ENCODE data around the gene POLR2J.
"Not testable (repeated sequence)": the region's sequence is repeated elsewhere in the genome, so short reads cannot be mapped to it uniquely, and the experiment has no call there.

The POLR2J gene

GRCh38 chr7:102479209-102479584 lies 475 bp upstream of the POLR2J start:
- not testable (repeated sequence) for H2AFZ ChIP-seq (ENCODE audit: low read depth, low read length); H3K27me3 ChIP-seq (ENCODE audit: insufficient read depth, low read length); H3K4me1 ChIP-seq (ENCODE audit: insufficient read depth, low read length); H3K36me3 ChIP-seq (ENCODE audit: insufficient read depth, low read length); H3K9me3 ChIP-seq (ENCODE audit: low read length)
- H3K4me3 ChIP-seq (ENCODE audit: low read length) = peak overlapping the region; percentile 36

- peaks cover 27% of the 10 kb centered on the region for H3K36me3 ChIP-seq (ENCODE audit: insufficient read depth, low read length)
- not testable (repeated sequence) for H3K27me3 ChIP-seq (ENCODE audit: insufficient read depth, low read length); H3K4me3 ChIP-seq (ENCODE audit: low read length); H3K4me1 ChIP-seq (ENCODE audit: insufficient read depth, low read length); H2AFZ ChIP-seq (ENCODE audit: low read depth, low read length); H3K9me3 ChIP-seq (ENCODE audit: low read length)
Measured at GRCh38 chr7:102474736-102475435, 3.8 kb downstream of the POLR2J start.

GRCh38 chr7:102474116-102474515 lies 4.6 kb downstream of the POLR2J start:
- H2AFZ ChIP-seq (ENCODE audit: low read depth, low read length); H3K27me3 ChIP-seq (ENCODE audit: insufficient read depth, low read length); H3K4me1 ChIP-seq (ENCODE audit: insufficient read depth, low read length); H3K9me3 ChIP-seq (ENCODE audit: low read length); H3K4me3 ChIP-seq (ENCODE audit: low read length): not testable (repeated sequence)
- H3K36me3 ChIP-seq (ENCODE audit: insufficient read depth, low read length) = peaks cover 35% of the 10 kb centered on the region

- Histone ChIP-seq H3K36me3 (ENCODE audit: insufficient read depth, low read length) (peaks cover 42% of the 10 kb centered on the region), H3K4me1 (ENCODE audit: insufficient read depth, low read length) (no peaks in the 10 kb centered on the region), H3K4me3 (ENCODE audit: low read length) (no peak overlapping the region), H3K9me3 (ENCODE audit: low read length) (no peaks in the 10 kb centered on the region), H3K27me3 (ENCODE audit: insufficient read depth, low read length) (no peaks in the 10 kb centered on the region), H2AFZ (ENCODE audit: low read depth, low read length) (no peak overlapping the region)
Measured at GRCh38 chr7:102473271-102473991, 5.3 kb downstream of the POLR2J start.

- H3K4me1 ChIP-seq (ENCODE audit: insufficient read depth, low read length) = no peaks in the 10 kb centered on the region
- H2AFZ ChIP-seq (ENCODE audit: low read depth, low read length) = no peak overlapping the region
- H3K27me3 ChIP-seq (ENCODE audit: insufficient read depth, low read length) = no peaks in the 10 kb centered on the region
- no peak overlapping the region for H3K4me3 ChIP-seq (ENCODE audit: low read length)
- peaks cover 49% of the 10 kb centered on the region for H3K36me3 ChIP-seq (ENCODE audit: insufficient read depth, low read length)
- no peaks in the 10 kb centered on the region for H3K9me3 ChIP-seq (ENCODE audit: low read length)
Measured at GRCh38 chr7:102472126-102473041, 6.3 kb downstream of the POLR2J start.

- no peaks in the 10 kb centered on the region for H3K9me3 ChIP-seq (ENCODE audit: low read length)
- no peaks in the 10 kb centered on the region for H3K27me3 ChIP-seq (ENCODE audit: insufficient read depth, low read length)
- H3K4me1 ChIP-seq (ENCODE audit: insufficient read depth, low read length) = no peaks in the 10 kb centered on the region
- no peak overlapping the region for H3K4me3 ChIP-seq (ENCODE audit: low read length)
- peaks cover 49% of the 10 kb centered on the region for H3K36me3 ChIP-seq (ENCODE audit: insufficient read depth, low read length)
- H2AFZ ChIP-seq (ENCODE audit: low read depth, low read length) = no peak overlapping the region
Measured at GRCh38 chr7:102471791-102472125, 7.0 kb downstream of the POLR2J start.

- Histone ChIP-seq H3K9me3 (ENCODE audit: low read length) (no peaks in the 10 kb centered on the region), H3K4me1 (ENCODE audit: insufficient read depth, low read length) (peaks cover 7% of the 10 kb centered on the region), H3K36me3 (ENCODE audit: insufficient read depth, low read length) (peaks cover 52% of the 10 kb centered on the region), H3K4me3 (ENCODE audit: low read length) (no peak overlapping the region), H3K27me3 (ENCODE audit: insufficient read depth, low read length) (no peaks in the 10 kb centered on the region), H2AFZ (ENCODE audit: low read depth, low read length) (no peak overlapping the region)
Measured at GRCh38 chr7:102469972-102470825, 8.5 kb downstream of the POLR2J start.

GRCh38 chr7:102469351-102469971 lies 9.3 kb downstream of the POLR2J start:
- Histone ChIP-seq H3K9me3 (ENCODE audit: low read length) (no peaks in the 10 kb centered on the region), H3K4me3 (ENCODE audit: low read length) (no peak overlapping the region), H3K36me3 (ENCODE audit: insufficient read depth, low read length) (peaks cover 52% of the 10 kb centered on the region), H3K4me1 (ENCODE audit: insufficient read depth, low read length) (peaks cover 7% of the 10 kb centered on the region), H3K27me3 (ENCODE audit: insufficient read depth, low read length) (no peaks in the 10 kb centered on the region), H2AFZ (ENCODE audit: low read depth, low read length) (no peak overlapping the region)

GRCh38 chr7:102468478-102469350 lies 10.0 kb downstream of the POLR2J start:
- Histone ChIP-seq H3K9me3 (ENCODE audit: low read length) (no peaks in the 10 kb centered on the region), H3K36me3 (ENCODE audit: insufficient read depth, low read length) (peaks cover 50% of the 10 kb centered on the region), H3K4me3 (ENCODE audit: low read length) (no peak overlapping the region), H3K27me3 (ENCODE audit: insufficient read depth, low read length) (no peaks in the 10 kb centered on the region), H3K4me1 (ENCODE audit: insufficient read depth, low read length) (peaks cover 11% of the 10 kb centered on the region), H2AFZ (ENCODE audit: low read depth, low read length) (no peak overlapping the region)

GRCh38 chr7:102467581-102468477 lies 10.9 kb downstream of the POLR2J start:
- Histone ChIP-seq H3K4me1 (ENCODE audit: insufficient read depth, low read length) (peaks cover 14% of the 10 kb centered on the region), H3K9me3 (ENCODE audit: low read length) (no peaks in the 10 kb centered on the region), H3K27me3 (ENCODE audit: insufficient read depth, low read length) (no peaks in the 10 kb centered on the region), H3K36me3 (ENCODE audit: insufficient read depth, low read length) (peaks cover 42% of the 10 kb centered on the region), H3K4me3 (ENCODE audit: low read length) (no peak overlapping the region), H2AFZ (ENCODE audit: low read depth, low read length) (no peak overlapping the region)

- Histone ChIP-seq H3K27me3 (ENCODE audit: insufficient read depth, low read length) (no peaks in the 10 kb centered on the region), H3K36me3 (ENCODE audit: insufficient read depth, low read length) (peaks cover 34% of the 10 kb centered on the region), H3K9me3 (ENCODE audit: low read length) (no peaks in the 10 kb centered on the region), H3K4me3 (ENCODE audit: low read length) (peak overlapping the region; percentile 99), H3K4me1 (ENCODE audit: insufficient read depth, low read length) (peaks cover 14% of the 10 kb centered on the region), H2AFZ (ENCODE audit: low read depth, low read length) (no peak overlapping the region)
Measured at GRCh38 chr7:102466097-102466496, 12.6 kb downstream of the POLR2J start.

Data from neuron (in vitro differentiated cells).